GM21381 (cell line): Measurements from ENCODE around the gene TPK1.
"Not testable (repeated sequence)": the region's sequence is repeated elsewhere in the genome, so short reads cannot be mapped to it uniquely, and the experiment has no call there.

Source experiments
- ATAC-seq: cut with Tn5 transposase; IDR thresholded peaks from one replicate; pipeline ENCODE4 v1.9.1; 2021; ENCODE audit warnings: mild to moderate bottlenecking, moderate library complexity; ENCODE audit not compliant: unreplicated experiment

TPK1 gene

DNA sequence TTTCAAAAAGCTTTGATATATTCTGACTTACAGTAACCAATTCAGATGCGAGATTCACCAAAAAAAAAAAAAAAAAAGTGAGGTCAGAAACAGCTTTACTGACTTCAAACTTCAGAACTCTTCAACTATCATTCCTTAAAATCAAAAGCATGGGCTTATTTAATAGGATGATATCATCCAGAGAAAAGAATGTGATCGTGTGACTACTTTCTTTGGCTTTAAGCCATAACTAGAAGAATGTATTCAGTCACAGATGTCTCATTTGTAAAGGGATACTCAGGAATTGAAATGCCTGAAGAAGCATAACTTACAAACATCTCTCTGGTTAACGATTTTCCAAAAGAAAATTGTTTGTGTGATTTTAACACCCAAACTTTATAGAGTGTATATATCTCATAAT, 11.5 kb downstream of the TPK1 start:
- no peak for ATAC-seq

DNA sequence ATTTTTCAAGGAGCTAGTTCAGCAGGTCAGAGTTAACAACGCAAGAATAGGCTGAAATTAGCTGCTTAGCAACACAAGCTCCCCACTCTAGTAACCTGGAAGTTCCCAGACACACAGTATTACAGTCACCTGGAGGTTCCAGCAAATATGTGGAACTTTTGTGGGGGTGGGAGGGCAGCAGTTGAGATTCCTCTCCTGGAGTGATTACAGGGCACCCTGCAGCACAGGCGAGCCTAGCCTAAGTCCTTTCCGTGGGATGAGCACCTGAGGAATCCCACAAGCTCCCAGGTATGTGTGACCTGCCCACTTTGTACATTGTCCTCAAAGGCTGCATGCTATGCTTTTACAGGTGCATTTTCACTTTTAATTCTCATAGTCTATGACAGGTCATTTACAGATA, 13.6 kb downstream of the TPK1 start:
- ATAC-seq, result no peak

- peak; percentile 46 for ATAC-seq
Measured at GRCh38 chr7:144821067-144821466, 14.8 kb downstream of the TPK1 start.

- ATAC-seq, result no peak
Measured at GRCh38 chr7:144820552-144820951, 15.3 kb downstream of the TPK1 start.

DNA sequence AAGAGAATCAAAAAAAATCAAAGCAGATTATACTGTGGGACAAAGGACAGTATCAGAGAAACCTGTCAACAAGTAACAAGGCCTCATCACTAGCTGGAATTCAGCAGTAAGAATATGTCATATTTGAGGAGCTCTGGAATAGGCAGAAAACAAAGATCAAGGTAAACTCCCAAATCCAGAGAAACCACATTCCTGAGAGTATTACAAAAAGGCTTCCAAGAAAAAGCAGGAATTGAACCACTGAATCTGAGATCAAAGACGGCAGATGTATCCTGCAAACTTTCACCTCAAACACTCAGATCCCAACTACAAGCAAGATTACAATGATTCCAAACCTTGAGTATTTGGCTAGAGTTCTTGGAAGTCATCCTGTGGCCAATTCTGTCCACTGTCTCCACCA, 16.3 kb downstream of the TPK1 start:
- no peak for ATAC-seq

DNA sequence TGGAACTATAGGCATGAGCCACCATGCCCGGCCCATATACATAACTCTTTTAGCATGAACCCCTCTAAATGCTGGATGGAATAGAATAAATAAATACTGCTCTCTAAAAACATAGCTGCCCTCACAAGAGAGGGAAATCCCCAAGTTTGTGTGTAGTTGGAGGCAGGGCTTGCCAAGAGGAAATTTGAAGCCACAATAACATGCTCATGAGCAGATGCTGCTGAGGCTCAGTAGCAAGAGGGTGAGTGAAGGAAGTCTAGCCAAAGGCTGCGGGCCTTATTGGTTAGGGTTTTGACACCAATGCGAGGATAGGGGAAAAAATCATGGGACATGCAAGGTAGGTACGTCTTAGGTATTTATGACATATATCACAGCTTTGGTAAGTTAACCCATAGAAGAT, 17.3 kb downstream of the TPK1 start:
- peak; percentile 58 for ATAC-seq

DNA sequence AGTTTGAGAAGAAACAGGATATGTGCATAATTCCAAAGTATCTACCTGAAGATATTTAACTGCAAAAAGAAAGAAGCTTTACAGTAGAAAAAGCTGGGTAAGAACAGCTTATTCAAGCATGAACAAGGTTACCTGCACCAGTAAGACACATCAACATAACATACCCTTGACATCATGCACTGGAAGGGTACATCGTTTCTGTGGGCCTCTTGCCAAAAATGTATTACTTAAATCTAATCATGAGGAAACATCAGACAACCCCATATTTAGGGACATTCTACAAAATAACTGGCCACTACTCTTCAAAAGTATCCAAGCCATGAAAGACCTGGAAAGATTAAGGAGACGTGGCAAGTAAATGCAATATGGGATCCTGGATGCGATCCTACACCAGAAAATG, 18.9 kb downstream of the TPK1 start:
- ATAC-seq, result no peak

DNA sequence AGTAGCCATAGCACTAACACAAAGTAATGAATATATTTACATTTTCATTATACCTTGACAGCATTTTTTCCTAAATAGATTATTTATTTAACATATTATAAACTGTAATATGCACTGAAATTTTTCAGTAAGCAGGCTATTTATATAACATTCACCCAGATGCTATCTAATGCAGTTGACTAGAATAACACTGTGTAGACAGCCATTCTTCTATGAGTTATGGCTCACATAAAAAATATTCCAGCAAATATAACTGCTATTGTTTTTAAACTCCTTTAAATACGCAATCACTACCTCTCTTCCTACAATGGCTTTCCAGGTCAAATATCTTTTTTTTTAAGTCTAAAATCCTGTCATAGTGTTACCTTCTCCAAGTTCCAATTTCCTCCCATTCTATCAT, 21.6 kb downstream of the TPK1 start:
- no peak for ATAC-seq

DNA sequence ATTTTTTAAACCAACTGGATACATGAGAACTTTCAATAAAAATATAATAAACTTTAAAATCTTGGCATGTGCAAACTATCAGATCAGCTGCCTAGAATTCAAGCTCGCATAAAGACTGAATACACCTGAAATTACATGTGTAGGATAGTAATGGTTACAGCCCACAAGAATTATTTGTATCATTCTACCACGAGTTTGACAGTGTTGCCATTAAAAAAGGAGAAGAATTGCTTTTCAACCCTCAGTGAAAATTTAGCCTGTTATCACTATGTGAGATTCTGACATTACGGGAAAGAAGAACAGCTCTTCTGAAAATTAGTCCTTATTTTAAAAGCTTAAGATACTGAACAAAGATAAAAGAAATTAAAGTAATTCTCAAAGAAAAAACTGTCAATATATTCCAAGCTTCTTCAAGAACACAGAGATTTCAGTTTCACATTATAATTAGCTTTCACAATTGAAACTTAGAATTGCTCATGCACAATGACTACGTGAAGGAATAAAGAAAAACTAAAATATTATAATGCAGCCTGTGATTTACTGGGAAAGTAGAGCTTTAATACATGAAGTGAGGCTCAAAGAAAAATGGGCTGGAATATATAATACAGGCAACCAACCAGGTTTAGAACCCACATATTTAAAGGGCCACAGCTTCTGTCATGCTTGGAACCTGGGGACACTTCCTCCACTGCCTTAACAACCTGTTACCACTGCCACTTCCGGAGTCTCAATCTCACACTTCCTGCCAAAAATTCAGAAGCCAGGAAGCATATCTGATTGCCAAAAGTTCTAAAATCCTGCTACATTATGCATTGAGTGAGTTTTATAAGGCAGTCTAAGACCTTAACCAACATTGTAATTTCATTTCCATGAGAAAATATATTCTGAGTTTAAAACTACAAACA, 23.2 kb downstream of the TPK1 start:
- ATAC-seq, result peak; percentile 95

DNA sequence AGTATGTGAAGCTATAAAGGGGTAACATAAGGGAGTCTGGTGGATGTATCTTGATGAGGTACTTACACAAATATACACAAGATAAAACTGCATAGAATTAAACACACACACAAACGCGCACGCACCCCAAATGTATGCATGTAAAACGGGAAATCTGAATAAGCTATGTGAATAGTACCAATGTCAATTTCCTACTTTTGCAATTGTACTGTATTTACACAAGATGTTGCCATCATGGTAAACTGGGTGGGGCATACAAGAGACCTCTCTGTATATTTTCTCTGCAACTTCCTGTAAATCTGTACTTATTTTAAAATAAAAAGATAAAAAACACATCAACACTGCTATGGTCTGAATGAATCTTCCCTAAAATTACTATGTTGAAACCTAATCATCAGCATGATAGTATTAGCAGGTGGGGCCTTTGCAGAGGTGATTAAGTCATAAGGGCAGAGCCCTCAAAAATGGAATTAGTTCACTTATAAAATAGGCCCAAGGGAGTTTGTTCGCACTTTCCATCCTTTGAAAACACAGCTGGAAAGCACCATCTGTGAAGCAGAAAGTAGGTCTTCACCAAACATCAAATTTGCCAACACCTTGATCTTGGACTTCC, 30.1 kb downstream of the TPK1 start:
- no peak for ATAC-seq

DNA sequence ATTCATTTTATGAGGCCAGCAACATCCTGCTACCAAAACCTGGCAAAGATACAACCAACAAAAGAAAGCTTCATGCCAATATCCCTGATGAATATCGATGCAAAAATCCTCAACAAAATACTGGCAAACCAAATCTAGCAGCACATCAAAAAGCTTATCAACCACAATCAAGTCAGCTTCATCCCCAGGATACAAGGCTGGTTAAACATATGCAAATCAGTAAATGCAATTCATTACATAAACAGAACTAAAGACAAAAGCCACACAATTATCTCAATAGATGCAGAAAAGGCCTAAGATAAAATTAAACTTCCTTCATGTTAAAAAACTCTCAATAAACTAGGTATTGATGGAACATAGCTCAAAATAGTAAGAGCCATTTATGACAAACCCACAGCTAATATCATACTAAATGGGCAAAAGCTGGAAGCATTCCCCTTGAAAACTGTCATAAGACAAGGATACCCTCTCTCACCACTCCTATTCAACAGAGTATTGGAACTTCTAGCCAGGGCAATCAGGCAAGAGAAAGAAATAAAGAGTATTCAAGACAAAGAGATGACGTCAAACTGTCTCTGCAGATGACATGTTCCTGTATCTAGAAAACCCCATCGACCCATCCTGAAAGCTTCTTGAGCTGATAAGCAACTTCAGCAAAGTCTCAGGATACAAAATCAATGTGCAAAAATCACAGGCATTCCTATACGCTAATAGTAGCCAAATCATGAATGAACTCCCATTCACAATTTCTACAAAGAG, 35.0 kb downstream of the TPK1 start:
- not testable (repeated sequence) for ATAC-seq

DNA sequence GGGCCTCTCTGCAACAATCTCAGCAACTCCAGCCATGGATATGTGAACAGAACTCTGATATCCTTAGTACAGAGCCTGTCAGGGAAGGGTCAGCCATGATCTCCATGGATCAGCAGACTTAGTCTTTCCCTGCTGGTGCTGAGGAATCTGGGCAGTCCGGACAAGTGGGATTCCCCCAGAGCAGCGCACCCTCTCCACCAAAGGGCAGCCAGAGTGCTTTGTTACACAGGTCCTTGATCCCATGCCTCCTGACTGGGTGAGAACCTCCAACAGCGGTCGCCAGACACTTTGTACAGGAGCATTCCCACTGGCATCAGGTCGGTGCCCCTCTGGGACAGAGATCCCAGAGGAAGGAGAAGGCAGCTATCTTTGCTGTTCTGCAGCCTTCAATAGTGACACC, 38.9 kb downstream of the TPK1 start:
- ATAC-seq, result no peak

DNA sequence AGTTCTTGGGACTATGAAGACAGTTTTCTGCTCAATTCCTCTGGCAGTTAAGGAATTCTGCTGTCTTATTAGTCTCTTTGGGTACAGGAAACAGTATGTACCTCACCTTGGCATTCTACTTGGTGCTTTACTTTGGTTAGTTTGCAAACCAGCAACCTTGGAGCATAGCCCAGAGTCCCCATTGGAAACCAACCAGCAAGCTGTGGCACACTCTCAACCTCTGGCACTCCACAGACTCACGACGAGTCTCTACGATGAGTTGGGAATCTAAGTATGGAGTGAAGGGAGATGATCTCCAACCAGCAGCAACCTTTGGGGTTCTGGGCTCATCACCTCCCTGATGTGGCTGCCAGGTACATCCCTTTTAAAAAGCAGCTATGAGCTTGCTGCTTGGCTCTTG, 43.8 kb downstream of the TPK1 start:
- no peak for ATAC-seq

GRCh38 chr7:144791488-144791887, 44.4 kb downstream of the TPK1 start:
- no peak for ATAC-seq

- ATAC-seq, result no peak
Measured at GRCh38 chr7:144787127-144787526, 48.7 kb downstream of the TPK1 start.

- ATAC-seq, result no peak
Measured at GRCh38 chr7:144786522-144786921, 49.3 kb downstream of the TPK1 start.

GRCh38 chr7:144786079-144786478, 49.8 kb downstream of the TPK1 start:
- ATAC-seq, result no peak

- no peak for ATAC-seq
Measured at GRCh38 chr7:144785521-144785920, 50.3 kb downstream of the TPK1 start.

GRCh38 chr7:144784943-144785342, 50.9 kb downstream of the TPK1 start:
- no peak for ATAC-seq

DNA sequence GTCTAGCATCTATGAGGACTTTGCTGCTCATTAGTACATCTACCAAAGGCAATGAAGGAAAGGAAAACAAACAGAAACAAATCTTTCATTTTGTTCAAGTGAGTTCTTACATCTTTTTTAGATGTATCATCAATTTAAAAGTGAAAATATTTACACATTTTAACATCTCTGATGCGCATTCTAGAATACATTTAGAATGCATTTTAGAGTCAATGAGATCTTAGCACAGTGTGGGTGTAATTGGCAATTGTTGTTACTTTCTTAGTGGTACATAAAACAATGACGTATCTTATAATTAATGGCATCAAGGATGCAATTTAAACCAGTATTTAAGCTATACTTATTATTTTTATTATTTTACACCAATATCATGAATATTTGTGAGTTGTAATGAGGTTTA, 51.4 kb downstream of the TPK1 start:
- ATAC-seq, result no peak

GRCh38 chr7:144782883-144783282, 53.0 kb downstream of the TPK1 start:
- no peak for ATAC-seq
